Superior temporal gyrus (tissue), 1 donor: Measurements from ENCODE around the gene TRPC6.
"Not testable (repeated sequence)": the region's sequence is repeated elsewhere in the genome, so short reads cannot be mapped to it uniquely, and the experiment has no call there.

Experiments
- DNase-seq: peaks from one replicate; pipeline ENCODE4 v3.0.0-alpha.2; 2016; ENCODE audit errors: extremely low spot score

TRPC6 gene

GRCh38 chr11:101521821-101522220 lies 62.0 kb downstream of the TRPC6 start:
- no peak for DNase-seq

GRCh38 chr11:101516546-101516945 lies 67.3 kb downstream of the TRPC6 start:
- DNase-seq, result no peak

- no peak for DNase-seq
These were observed 72.7 kb downstream of the TRPC6 start for GRCh38 chr11:101511065-101511464.

- DNase-seq, result no peak
These were observed 73.2 kb downstream of the TRPC6 start for GRCh38 chr11:101510591-101510990.

GRCh38 chr11:101509922-101510321 lies 73.9 kb downstream of the TRPC6 start:
- DNase-seq, result no peak

GRCh38 chr11:101508370-101508769 lies 75.4 kb downstream of the TRPC6 start:
- no peak for DNase-seq

GRCh38 chr11:101498891-101499290 lies 84.9 kb downstream of the TRPC6 start:
- no peak for DNase-seq

- DNase-seq, result no peak
These were observed 86.5 kb downstream of the TRPC6 start for GRCh38 chr11:101497291-101497690.

- DNase-seq, result no peak
These were observed 96.0 kb downstream of the TRPC6 start for GRCh38 chr11:101487775-101488174.

GRCh38 chr11:101482556-101483124 lies 101.2 kb downstream of the TRPC6 start:
- DNase-seq, result no peak

- no peak for DNase-seq
These were observed 105.0 kb downstream of the TRPC6 start for GRCh38 chr11:101478587-101479369.

- no peak for DNase-seq
These were observed 105.9 kb downstream of the TRPC6 start for GRCh38 chr11:101477926-101478325.

GRCh38 chr11:101476191-101476590 lies 107.6 kb downstream of the TRPC6 start:
- DNase-seq, result no peak

- no peak for DNase-seq
These were observed 108.1 kb downstream of the TRPC6 start for GRCh38 chr11:101475699-101476098.

- DNase-seq, result no peak
These were observed 109.1 kb downstream of the TRPC6 start for GRCh38 chr11:101474666-101475065.

- no peak for DNase-seq
These were observed 112.8 kb downstream of the TRPC6 start for GRCh38 chr11:101470881-101471520.

- DNase-seq, result no peak
These were observed 113.4 kb downstream of the TRPC6 start for GRCh38 chr11:101470419-101470818.

GRCh38 chr11:101466352-101466751 lies 117.5 kb downstream of the TRPC6 start:
- no peak for DNase-seq

GRCh38 chr11:101464388-101464787 lies 119.4 kb downstream of the TRPC6 start:
- DNase-seq, result not testable (repeated sequence)

- DNase-seq, result no peak
These were observed 124.8 kb downstream of the TRPC6 start for GRCh38 chr11:101459020-101459419.

GRCh38 chr11:101458161-101458560 lies 125.6 kb downstream of the TRPC6 start:
- no peak for DNase-seq

- peak; percentile 42 for DNase-seq
These were observed 127.0 kb downstream of the TRPC6 start for GRCh38 chr11:101456812-101457211.

- DNase-seq, result no peak
These were observed 130.1 kb downstream of the TRPC6 start for GRCh38 chr11:101453682-101454081.
